ENCODE measurements around the gene SCAMP1. TPM values are rescaled to one million over a fixed set of nuclear protein-coding genes. Genes with fewer than 3 reads are reported as not detected.

Gene SCAMP1
- total RNA-seq, 1 experiment from 2014 or later: 36.0 TPM

- Histone ChIP-seq H3K4me2 (ENCODE audit: insufficient read depth, insufficient read length, low read length) (no peak overlapping the region), H3K79me1 (ENCODE audit: insufficient read depth, low read depth, low read length, poor library complexity, severe bottlenecking) (no peaks in the 10 kb centered on the region), H2AK5ac (ENCODE audit: insufficient read length, low read length) (no peak overlapping the region), H2BK12ac (ENCODE audit: insufficient read length, low read depth, low read length) (no peak overlapping the region), H2BK15ac (ENCODE audit: low read depth, low read length) (no peak overlapping the region), H3T11ph (ENCODE audit: low read length) (no peak overlapping the region), H2AFZ (ENCODE audit: low read length) (no peak overlapping the region), H3K14ac (ENCODE audit: insufficient read depth, low read length) (no peak overlapping the region), H3K23me2 (ENCODE audit: insufficient read length, low read depth, low read length, poor library complexity, severe bottlenecking) (no peaks in the 10 kb centered on the region), H3K27me3 (ENCODE audit: insufficient read depth, low read length) (no peaks in the 10 kb centered on the region), H4K91ac (ENCODE audit: insufficient read length, low read depth, low read length) (no peak overlapping the region), H3K9ac (ENCODE audit: extremely low read depth, insufficient read length, low read length) (no peak overlapping the region), H2BK120ac (ENCODE audit: low read depth, low read length, poor library complexity, severe bottlenecking) (no peak overlapping the region), H3K4me1 (ENCODE audit: insufficient read depth, low read length) (no peaks in the 10 kb centered on the region), H4K20me1 (ENCODE audit: control insufficient read depth, insufficient read depth, insufficient read length) (no peaks in the 10 kb centered on the region), H2BK20ac (ENCODE audit: low read depth, low read length, poor library complexity, severe bottlenecking) (no peak overlapping the region), H3K9me3 (ENCODE audit: control insufficient read depth, low read depth, low read length) (no peaks in the 10 kb centered on the region), H3K23ac (ENCODE audit: insufficient read length, low read depth, low read length) (no peak overlapping the region), H4K8ac (replicated peaks; ENCODE audit: insufficient read length, low read depth, low read length) (no peak overlapping the region), H3K18ac (ENCODE audit: insufficient read length, low read depth, low read length) (no peak overlapping the region), H3K27ac (ENCODE audit: insufficient read length, low read depth, low read length) (no peak overlapping the region), H2BK5ac (ENCODE audit: insufficient read length, low read length) (no peak overlapping the region), H3K56ac (ENCODE audit: insufficient read length, low read depth, low read length) (no peak overlapping the region), H3K4ac (ENCODE audit: low read depth, low read length) (no peak overlapping the region), H4K5ac (ENCODE audit: insufficient read length, low read depth, low read length) (no peak overlapping the region), H3K79me2 (ENCODE audit: insufficient read depth, low read length) (no peaks in the 10 kb centered on the region)
- Mint-ChIP-seq H3K27me3 (ENCODE audit: low read depth) (peaks cover 1% of the 10 kb centered on the region; the same call in 1 of the 2 replicates), H3K9me3 (no peaks in the 10 kb centered on the region; a peak in 2 of 5 replicates), H3K27ac (no peak overlapping the region), H3K4me1 (peaks cover 7% of the 10 kb centered on the region in 2 experiments; a peak in 3 of 4 replicates), H3K36me3 (ENCODE audit: insufficient read depth in 1 of 3, low read depth in 3 of 3) (peaks cover 11 to 17% (median 17%) of the 10 kb centered on the region in 3 experiments), H3K4me3 (no peak overlapping the region)
- TF ChIP-seq, protein P1, sequence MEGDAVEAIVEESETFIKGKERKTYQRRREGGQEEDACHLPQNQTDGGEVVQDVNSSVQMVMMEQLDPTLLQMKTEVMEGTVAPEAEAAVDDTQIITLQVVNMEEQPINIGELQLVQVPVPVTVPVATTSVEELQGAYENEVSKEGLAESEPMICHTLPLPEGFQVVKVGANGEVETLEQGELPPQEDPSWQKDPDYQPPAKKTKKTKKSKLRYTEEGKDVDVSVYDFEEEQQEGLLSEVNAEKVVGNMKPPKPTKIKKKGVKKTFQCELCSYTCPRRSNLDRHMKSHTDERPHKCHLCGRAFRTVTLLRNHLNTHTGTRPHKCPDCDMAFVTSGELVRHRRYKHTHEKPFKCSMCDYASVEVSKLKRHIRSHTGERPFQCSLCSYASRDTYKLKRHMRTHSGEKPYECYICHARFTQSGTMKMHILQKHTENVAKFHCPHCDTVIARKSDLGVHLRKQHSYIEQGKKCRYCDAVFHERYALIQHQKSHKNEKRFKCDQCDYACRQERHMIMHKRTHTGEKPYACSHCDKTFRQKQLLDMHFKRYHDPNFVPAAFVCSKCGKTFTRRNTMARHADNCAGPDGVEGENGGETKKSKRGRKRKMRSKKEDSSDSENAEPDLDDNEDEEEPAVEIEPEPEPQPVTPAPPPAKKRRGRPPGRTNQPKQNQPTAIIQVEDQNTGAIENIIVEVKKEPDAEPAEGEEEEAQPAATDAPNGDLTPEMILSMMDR (conservative IDR thresholded peaks at IDR 0.05): no peak
- DNase-seq: no peak
These were observed 73.6 kb downstream of the SCAMP1 start for GRCh38 chr5:78433972-78434371.
